Measurements from ENCODE around the gene ATP9A.
"Not testable (repeated sequence)": the region's sequence is repeated elsewhere in the genome, so short reads cannot be mapped to it uniquely, and the experiment has no call there.

Gene ATP9A

GRCh38 chr20:51767867-51768758 lies at the start of gene ATP9A:
ATP9A (minus strand) TSS chr20:51768390; CDS start chr20:51768369, 21 bp downstream.
- no peak for DNase-seq (ENCODE audit: low read depth in 4 of 4, low spot score in 1 of 4)

- not testable (repeated sequence) for DNase-seq (ENCODE audit: low read depth in 4 of 4, low spot score in 1 of 4)
Measured at GRCh38 chr20:51816856-51817255, 48.7 kb upstream of the ATP9A start.

GRCh38 chr20:51815383-51816076 lies 47.3 kb upstream of the ATP9A start:
- DNase-seq (ENCODE audit: low read depth in 4 of 4, low spot score in 1 of 4): no peak

- no peak for DNase-seq (ENCODE audit: low read depth in 4 of 4, low spot score in 1 of 4)
Measured at GRCh38 chr20:51812861-51813260, 44.7 kb upstream of the ATP9A start.

GRCh38 chr20:51811514-51812128 lies 43.4 kb upstream of the ATP9A start:
- no peak for DNase-seq (ENCODE audit: low read depth in 4 of 4, low spot score in 1 of 4)

- no peak for DNase-seq (ENCODE audit: low read depth in 4 of 4, low spot score in 1 of 4)
Measured at GRCh38 chr20:51811042-51811355, 42.8 kb upstream of the ATP9A start.

GRCh38 chr20:51810155-51811041 lies 42.2 kb upstream of the ATP9A start:
- DNase-seq (ENCODE audit: low read depth in 4 of 4, low spot score in 1 of 4): no peak

GRCh38 chr20:51807720-51808250 lies 39.6 kb upstream of the ATP9A start:
- no peak for DNase-seq (ENCODE audit: low read depth in 4 of 4, low spot score in 1 of 4)

GRCh38 chr20:51804754-51805153 lies 36.6 kb upstream of the ATP9A start:
- DNase-seq (ENCODE audit: low read depth in 4 of 4, low spot score in 1 of 4): no peak

- DNase-seq (ENCODE audit: low read depth in 4 of 4, low spot score in 1 of 4): no peak
Measured at GRCh38 chr20:51803148-51803854, 35.1 kb upstream of the ATP9A start.

- no peak for DNase-seq (ENCODE audit: low read depth in 4 of 4, low spot score in 1 of 4)
Measured at GRCh38 chr20:51802170-51802751, 34.1 kb upstream of the ATP9A start, which contains the start of gene SALL4. SALL4 (minus strand) TSS chr20:51802521; CDS start chr20:51802408, 113 bp downstream.

- no peak for DNase-seq (ENCODE audit: low read depth in 4 of 4, low spot score in 1 of 4)
Measured at GRCh38 chr20:51801823-51802123, 33.6 kb upstream of the ATP9A start.

GRCh38 chr20:51801122-51801822 lies 33.1 kb upstream of the ATP9A start:
- no peak for DNase-seq (ENCODE audit: low read depth in 4 of 4, low spot score in 1 of 4)

- no peak for DNase-seq (ENCODE audit: low read depth in 4 of 4, low spot score in 1 of 4)
Measured at GRCh38 chr20:51800872-51801121, 32.6 kb upstream of the ATP9A start.

GRCh38 chr20:51800060-51800871 lies 32.1 kb upstream of the ATP9A start:
- peak; percentile 17 to 54 (median 33) for DNase-seq (ENCODE audit: low read depth in 4 of 4, low spot score in 1 of 4)

- no peak for DNase-seq (ENCODE audit: low read depth in 4 of 4, low spot score in 1 of 4)
Measured at GRCh38 chr20:51799401-51799860, 31.2 kb upstream of the ATP9A start.

- no peak for DNase-seq (ENCODE audit: low read depth in 4 of 4, low spot score in 1 of 4)
Measured at GRCh38 chr20:51797357-51798025, 29.3 kb upstream of the ATP9A start.

GRCh38 chr20:51796340-51796739 lies 28.1 kb upstream of the ATP9A start:
- DNase-seq (ENCODE audit: low read depth in 4 of 4, low spot score in 1 of 4): no peak
